ENCODE data around the gene ZNF263.

Gene ZNF263

DNA sequence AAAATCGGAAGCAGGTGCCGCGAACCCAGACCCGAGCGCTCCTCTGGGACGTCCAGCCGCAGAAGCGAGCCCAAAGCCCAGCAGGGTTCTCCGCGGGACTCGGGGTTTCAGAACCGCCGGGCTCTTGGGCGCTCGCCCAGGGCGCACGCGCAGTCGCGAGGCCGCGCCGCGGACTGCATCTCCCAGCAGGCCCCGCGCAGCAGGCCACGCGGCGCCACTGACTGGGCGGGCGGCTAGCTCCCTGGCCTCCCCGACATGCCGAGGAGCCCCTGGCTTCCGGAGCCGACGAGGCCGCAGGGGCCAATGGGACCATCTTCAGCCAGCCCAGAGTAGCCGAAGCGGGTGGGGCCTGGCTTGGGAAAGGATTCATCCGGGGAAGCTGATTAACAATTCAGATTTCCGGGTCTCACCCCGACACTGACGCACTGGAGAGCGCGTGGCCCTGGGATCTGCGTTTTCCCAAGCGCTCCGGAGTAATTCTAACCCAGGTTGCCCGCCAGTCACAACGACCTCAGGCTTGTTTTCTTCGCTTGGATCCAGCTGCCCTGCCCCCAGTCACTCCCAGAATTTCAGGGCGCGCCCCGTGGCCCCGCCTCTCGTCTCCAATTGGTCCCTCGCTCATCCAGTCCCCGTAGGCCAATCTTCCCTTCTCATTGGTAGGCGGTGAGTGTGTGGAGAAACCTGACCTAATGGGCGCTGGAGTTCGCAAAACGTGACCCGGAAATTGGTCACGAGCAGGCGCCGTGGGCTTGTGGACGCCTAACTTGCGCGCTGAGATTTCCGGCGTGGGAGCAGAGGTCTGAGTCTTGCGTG, at the start of gene ZNF263:
Gene ZNF263 (plus strand): TSS at position 762 of the 813 bp plus-strand sequence. CDS start 328 bp downstream, outside the sequence.
- peak; percentile 98 for DNase-seq (ENCODE audit: low spot score)

DNA sequence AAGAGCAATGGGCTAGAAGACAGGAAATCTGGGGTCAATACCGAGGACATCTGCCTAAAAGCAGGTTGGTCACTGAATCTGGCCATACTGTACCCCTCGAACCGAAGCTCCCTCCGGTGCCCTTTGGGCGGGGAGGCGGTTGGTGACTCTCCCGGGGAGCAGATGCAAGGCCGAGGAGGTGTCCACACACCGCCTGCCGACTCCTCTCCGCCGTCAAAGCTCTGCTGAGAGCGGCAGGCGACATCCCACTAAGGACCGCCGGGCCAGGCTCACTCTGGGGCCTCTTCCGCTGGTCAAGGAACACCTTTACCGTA, 48.8 kb upstream of the ZNF263 start:
- no peak for DNase-seq (ENCODE audit: low spot score)

DNA sequence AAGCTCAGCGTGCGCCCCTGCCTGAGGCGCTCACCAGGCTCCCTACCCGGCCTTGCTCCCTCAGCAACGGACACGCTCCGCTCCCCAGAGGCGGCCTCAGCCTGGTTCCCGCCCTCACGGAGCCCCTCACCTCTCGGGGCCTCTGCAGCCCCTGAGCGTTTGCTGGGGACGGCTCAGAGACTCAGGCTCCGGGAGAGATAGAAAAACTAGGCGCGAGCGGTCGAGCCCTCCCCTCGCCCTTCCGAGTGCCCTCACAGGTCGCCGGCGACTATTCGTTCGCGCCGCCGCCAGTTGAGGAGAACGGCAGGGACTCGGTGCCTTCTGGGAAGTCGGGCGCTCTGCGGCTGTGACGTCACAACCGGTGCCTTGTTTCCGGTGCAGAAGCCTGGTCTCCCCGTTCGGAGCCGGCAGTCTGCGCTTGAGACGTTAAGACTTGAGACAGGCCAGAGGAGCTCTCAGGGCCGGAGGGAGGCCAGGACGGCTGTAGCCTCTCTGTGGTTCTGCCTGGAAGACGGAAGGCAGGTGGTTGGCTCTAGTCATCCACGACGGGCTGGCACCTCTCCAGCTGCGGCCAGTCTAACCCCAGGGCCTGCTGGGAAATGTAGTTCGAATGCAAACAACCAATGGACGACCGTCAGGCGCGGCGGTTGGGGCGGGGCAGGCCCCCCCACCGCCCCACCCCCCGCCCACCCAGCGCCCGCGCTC, 48.3 kb upstream of the ZNF263 start, which contains the start of gene ZNF200:
Gene ZNF200 (minus strand): TSS at position 302 of the 705 bp plus-strand sequence. CDS start 1,403 bp downstream, outside the sequence.
- DNase-seq (ENCODE audit: low spot score): peak; percentile 96

DNA sequence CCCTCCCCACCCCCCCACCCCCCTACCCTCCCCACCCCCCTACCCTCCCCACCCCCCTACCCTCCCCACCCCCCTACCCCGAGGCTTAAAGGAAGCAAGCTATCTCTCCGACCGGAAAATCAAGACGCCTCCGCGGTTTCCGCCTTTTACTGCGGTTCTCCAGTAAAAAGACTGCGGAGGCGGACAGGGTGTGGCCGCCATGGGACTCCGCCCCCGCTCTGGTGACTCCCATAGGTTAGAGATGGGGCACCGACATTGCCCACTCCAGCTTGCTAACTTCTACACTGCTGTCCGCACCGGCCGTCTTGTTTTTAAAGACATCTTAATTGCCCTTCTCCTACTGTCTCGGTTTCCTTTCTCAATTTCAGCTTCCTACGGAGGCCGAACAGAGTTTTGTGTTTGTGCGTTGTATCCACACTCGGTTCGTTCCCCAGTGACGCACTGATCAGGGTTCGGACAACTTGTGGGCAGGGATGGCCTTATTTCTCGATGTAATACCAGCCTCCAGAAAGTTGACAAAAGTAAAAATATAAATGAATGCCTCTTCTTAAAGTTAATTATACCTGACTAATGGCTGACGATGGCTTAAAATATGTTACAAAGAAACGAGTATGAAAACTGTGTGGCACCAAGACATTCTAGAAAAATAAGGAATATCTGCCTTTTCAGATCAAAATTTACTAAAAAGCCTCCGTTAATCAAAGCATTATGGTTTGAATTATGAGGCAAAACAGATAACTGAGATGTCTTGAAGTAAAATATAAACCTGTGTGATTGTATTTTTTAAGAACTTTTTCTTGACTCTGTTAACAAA, 47.2 kb upstream of the ZNF263 start:
- DNase-seq (ENCODE audit: low spot score): no peak

DNA sequence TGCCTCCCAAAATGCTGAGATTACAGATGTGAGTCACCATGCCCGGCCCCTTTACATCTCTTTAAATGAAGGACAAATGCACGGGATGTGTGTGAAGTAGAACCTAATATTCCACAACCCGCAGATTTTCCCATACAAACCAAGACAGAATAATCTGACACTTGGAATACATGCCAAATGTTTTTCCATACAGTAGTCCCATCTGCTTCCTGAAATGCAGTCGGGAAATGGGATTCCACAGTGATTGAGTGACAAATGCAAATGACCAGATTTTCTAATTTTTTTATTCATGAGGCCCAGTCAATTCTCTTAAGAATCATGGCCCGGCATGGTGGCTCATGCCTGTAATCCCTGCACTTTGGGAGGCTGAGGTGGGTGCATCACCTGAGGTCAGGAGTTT, 41.5 kb upstream of the ZNF263 start:
- no peak for DNase-seq (ENCODE audit: low spot score)

DNA sequence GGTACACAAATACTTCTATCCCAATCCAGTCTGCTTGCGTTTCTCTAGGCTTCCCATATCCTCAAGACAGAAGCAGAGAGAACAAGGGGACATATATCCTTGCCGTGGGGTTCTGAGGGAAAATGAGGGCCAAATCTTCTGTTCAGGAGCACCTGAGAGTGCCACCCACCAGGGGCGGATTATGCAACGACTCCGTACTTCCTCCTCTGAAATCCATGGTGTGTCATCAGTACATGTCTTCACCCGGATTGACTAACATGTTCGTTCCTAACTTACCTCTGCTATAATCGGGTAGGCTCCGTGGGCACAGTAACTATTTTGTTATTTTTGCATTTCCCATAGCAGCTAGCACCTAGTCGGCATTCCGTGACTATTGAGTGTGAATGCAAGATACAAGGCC, 40.6 kb upstream of the ZNF263 start:
- no peak for DNase-seq (ENCODE audit: low spot score)

DNA sequence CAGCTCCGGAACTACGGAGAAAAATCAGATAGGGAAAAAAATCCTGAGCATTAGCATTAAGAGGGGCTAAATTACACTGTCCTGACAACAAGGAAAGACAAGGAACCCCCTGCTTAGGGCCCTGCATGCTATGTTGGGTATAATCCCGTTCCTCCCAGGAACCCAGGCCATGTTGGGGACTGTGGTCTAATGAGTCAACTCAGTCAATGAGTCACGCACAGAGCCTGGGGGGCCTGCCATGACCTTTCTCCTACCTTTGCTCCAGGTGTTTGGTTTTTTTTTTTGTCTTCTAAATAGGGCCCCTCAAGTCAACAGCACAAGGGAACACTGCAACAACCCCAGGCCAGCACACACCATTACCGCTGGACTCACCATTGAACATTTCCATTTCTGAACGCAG, 39.4 kb upstream of the ZNF263 start:
- DNase-seq (ENCODE audit: low spot score): no peak

DNA sequence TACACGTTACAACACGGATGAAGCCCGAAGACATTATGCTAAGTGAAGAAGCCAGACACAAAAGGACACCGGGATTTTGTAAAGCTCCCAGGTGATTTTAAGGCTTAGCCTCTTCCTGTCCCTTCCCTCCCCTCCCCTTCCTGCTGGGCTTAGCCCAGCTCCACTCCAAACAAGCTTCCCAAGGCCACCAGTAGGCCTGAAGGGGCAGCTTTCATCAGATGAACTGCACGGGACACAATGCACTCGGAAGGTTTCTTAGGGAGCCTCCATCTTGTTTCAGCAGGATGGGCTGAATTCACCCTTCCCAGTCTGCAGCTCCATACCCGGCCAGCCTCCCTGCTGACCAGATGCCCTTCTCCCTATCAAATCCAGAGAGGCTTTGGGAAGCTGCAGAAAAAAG, 37.3 kb upstream of the ZNF263 start:
- DNase-seq (ENCODE audit: low spot score): no peak

DNA sequence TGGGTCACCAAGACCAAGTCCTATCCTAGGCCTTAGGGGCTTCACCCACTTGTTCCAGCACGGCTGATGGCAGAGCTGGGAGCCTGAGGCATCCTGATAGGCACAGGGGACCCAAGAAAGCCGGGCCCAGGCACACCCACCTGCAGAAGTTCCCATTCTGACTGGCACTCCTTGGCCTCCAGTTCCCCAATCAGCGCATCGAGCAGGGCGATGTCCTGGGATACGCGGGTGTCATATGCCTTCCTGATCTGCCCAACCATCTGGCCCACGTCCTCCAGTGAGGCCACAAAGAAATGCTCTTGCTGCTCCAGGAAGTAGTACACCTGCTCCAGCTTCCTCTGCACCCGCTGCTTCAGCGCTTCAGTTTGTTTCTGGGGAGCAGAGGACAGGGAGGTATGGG, 36.4 kb upstream of the ZNF263 start:
- DNase-seq (ENCODE audit: low spot score): no peak

DNA sequence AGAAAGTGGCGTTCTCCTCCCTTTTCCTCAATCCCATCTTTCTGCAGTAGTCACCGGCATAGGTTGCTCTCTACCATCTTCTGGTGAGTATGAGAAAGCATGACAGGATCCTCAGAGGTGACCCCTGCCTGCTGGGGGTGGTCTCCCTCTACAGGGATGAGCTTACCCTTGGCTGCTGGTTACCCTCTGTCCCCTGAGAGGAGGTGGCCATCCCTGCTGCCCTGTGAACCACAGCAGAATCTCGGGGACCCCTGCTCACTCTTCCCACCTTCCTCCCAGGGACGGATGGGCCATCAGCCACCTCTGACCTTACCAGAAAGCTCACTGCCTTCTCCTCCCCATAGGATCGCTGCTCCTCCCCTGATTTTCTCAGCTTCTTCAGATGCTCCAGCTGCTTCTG, 34.7 kb upstream of the ZNF263 start:
- no peak for DNase-seq (ENCODE audit: low spot score)

DNA sequence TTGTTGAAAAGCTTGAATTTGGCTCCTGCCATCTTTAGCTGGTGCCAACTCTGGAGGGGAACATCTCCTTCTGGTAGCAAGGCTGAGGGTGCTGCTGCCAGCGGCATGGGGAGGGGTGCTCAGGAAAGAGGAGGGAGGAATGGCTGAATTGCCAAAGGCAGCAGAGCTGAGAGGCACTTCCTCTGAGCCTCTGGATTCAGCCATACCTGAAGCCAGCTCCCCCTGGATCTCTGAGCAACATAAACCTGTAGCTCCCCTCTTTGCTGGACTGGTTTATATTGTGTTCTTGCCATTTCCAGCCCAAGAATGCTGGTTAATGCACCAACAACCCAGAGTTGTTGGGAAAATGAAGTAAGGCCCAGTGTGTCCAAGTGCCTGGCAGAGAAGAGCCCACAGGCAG, 34.3 kb upstream of the ZNF263 start:
- DNase-seq (ENCODE audit: low spot score): no peak

DNA sequence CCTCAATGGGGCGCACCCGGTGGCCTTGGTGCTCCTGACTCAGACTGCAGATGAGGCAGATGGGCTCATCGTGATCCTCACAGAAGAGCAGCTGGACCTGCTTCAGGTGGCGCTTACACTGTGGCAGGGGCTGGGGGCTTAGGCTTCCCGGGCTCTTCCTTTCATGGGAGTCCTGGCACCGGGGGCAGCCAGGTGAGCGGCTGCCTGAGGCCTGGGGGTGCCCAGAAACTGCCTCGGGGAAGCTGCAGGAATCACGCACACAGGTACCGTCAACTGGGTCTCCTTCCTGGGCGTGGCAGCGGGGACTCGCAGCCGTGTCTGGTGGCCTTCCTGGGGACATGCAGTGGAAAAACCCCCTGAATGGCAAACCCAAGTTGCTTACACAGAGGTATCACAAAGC, 33.8 kb upstream of the ZNF263 start:
- no peak for DNase-seq (ENCODE audit: low spot score)

DNA sequence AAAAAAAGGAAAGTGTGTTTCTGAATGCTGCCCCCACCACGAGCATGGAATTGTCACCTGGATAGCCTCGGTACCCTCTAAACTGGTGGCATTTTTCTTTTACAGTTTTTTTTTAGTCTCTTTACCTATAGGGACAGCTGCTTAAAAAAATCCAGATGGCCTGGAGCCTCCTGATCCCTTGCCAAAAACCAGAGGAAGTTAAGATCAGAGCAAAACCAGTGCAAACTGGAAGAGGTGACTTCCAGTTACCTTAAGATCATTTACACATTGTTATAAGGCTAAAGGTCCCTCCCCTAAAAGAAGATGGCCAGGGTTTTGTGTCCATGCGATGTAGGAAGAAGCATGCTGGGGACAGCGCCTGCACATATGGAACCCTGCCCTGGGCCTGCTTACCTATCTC, 30.3 kb upstream of the ZNF263 start:
- no peak for DNase-seq (ENCODE audit: low spot score)

DNA sequence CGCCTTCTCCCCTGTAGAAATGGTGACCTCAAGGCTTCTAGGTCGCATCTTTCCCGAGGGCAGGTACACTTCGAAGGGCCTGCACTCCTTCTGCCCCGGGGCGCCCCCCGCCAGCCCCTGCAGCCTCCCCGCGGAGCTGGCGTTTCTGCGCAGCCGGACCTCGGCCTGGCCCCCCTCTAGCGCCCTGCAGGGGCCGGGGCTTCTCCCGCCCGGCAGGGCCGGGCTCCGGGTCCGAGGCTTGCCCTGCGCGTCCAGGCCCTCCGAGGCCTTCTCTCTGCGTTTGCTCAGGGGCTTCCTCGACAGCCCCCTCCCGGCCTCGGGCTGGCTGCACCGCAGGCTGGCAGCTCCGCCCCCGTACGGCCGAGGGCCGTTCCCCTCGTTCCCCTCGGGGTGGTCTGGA, 29.0 kb upstream of the ZNF263 start:
- DNase-seq (ENCODE audit: low spot score): no peak

DNA sequence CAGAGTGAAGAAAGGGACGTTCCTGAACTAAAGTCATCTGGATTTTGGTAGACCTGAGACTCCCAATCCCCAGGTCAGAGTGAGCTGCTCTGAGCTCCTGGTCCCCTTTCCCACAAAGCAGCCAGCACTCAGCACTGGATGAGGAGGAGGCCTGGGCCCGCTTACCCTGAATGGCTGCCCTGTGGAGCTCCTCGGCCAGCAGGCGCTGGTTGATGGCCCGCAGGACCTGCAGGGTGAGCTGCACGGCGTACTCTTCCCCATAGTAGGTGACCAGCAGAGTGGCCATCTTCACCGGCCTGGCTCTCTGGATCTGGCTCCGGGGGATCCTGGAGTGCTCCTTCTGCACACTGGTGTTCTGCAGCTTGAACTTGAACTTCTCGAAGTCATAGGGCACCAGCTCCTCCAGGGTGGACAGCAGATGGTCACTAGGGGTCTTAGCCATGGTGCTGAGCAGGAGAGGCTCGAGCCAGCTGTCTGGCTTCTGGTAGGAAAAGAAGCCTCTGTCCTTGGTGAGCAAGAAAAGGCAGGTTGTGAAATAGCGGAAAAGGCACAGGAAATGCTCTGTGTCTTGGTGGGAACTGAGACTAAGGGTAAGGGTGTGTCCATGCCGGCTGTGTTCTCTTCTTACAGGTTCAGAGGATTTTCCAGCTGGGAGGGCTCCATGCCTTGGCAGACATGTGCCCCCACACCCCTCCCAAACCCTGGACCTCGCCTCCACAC, 27.0 kb upstream of the ZNF263 start, which contains the start of gene MEFV:
Gene MEFV (minus strand): TSS at position 488 of the 720 bp plus-strand sequence. CDS start 46 bp downstream, at position 442.
- no peak for DNase-seq (ENCODE audit: low spot score)

DNA sequence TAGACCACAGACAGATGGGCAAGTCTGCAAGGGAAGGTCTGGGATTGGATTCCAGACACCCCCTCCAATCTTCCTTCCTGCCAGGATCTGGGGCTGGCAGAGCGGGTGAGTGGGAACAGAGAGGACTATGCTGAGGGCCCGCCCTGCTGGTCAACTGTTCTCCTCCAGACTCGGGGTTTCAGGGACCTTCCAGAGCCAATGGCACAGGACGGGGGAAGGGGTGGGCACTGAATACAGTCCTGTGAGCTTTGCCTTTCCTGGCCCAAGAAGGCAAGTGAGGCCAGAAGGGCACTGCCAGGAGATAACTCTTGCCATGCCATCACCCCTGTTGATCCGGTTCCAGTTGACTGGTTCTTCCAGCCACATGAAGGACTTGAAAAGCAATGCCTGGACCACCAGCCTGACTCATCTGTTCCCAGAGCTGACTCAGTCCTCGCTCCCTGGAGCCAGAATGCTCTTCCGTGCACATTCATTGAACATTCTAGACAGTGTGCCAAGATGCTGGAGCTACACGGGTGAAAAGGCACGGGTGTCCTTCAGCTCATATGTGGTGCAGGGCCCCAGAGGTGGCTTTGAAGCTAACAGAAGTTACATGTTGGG, 26.3 kb upstream of the ZNF263 start:
- peak; percentile 28 for DNase-seq (ENCODE audit: low spot score)

DNA sequence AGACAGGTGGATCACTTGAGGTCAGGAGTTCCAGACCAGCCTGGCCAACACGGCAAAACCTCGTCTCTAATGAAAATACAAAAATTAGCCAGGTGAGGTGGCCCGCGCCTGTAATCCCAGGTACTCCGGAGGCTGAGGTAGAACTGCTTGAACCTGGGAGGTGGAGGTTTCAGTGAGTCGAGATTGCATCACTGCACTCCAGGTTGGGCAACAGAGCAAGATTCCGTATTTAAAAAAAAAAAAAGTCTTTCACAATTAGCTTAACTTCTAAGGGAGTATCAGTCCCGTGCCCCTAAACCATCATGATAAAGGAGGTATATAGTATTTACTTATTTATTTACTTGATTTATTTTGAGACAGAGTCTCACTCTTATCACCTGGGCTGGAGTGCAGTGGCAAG, 23.5 kb upstream of the ZNF263 start:
- no peak for DNase-seq (ENCODE audit: low spot score)

DNA sequence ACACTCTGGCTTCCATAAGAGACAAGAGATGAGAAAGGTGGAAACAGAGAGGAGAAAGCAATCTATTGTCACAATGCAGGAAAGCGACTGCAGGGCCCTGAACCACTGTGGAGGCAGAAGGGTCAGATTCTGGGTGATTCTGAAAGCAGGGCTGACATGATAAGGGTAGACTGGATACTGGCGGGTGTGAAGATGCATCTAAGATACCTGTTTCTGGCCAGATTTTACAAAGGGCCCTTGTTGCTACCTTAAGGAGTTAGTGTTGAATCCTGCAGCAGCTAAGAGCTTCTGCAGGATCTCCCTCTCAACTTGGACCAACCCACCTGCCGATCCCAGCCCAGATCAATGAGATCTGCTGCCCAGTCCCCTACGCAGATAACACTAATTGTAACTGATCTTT, 20.8 kb upstream of the ZNF263 start:
- no peak for DNase-seq (ENCODE audit: low spot score)

DNA sequence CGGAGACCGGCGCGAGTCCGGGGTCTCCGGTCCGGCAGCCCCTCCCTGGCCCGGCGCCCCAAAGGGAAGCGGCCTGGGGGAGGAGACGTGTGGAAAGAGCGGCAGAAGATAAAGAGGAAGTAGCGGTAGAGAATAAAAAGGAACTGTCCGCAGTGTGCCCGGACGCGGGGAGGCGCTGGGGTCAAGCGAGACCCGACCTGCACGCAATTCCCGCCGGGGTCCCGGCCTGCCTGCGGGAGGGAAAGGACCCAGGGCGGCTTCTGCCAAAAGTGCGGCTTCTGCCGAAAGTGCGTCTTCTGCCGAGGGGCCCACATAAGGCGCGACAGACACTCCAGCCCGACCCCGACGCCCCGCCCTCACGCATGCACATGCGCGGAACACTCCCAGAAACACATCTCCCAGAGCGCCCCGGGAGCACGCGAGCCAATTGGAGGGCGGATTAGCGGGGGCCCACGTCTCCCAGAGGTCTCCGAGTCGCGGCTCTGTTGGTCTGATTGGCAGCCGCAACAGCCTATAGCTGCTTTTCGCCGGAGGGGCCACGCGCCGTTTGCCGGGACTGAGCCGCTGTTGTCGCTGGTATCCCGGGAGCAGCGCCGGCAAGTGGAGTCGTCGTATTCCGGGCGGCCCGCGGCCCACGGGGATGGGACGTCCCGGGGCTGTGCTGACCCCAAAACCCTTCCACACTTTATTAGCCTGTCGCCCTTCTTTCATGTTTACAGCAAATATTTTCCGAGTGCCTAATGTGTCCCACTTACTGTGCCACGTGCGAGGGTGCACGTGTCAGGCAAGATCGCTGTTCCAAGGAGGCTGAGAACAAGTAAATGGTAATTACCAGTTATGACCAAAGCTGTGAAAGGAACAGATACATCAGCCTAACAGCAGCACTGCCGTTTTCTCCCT, 18.9 kb upstream of the ZNF263 start:
- peak; percentile 98 for DNase-seq (ENCODE audit: low spot score)

DNA sequence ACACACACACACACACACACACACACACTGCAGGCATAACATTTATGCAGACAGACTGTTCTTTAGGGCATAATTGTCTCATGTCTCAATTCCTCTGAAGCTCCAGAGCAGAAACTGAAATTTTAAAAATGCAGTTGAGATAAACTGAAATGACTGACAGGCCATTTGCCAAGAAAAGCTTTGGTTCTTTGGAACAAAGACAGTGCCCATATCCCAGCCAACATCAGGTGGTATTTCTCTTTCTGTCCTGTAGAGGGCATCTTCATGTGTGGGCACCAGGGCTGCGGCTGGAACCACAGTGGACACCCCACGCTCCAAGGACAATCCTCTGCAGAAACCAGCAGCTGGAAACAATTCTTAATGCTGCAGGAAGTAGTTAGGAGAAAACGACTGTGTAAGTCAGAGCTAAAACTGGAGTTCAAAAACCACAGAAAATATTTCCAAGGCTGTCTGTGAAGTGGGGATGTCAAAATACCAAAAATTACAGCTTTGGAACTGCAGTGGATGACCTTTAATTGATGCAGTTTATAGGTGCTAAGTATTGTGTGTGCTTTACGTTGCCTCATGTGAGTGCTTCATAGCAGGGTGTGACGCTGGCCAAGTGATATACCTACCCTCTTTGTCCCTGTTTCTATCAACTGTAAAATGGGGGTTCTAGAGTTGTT, 16.3 kb upstream of the ZNF263 start:
- DNase-seq (ENCODE audit: low spot score): peak; percentile 71
